A549 (cell line): ENCODE data around the gene DLGAP1.
"Not testable (repeated sequence)": the region's sequence is repeated elsewhere in the genome, so short reads cannot be mapped to it uniquely, and the experiment has no call there.

ENCODE experiments used
- CHD4 ChIP-seq: fragments of 200-600 bp; sonication (generic); IDR thresholded peaks from 2 replicates; pipeline ENCODE4 v1.6.1; 2016; ENCODE audit warnings: antibody characterized with exemption, mild to moderate bottlenecking, borderline replicate concordance
- EHF ChIP-seq: fragments of 250-450 bp; sonication (Bioruptor Pico); IDR thresholded peaks from 2 replicates; pipeline ENCODE4 v1.5.0; 2020; ENCODE audit warnings: mild to moderate bottlenecking
- EP300 ChIP-seq, 2 experiments: fragments of >200 bp; sonication (Bioruptor Twin); formaldehyde crosslinking; IDR thresholded peaks; 2 replicates in 1 of 2; 3 replicates in 1 of 2; pipeline ENCODE4 v1.6.1; 2016 to 2017
- HDAC2 ChIP-seq: fragments of 200-600 bp; sonication (generic); IDR thresholded peaks from 2 replicates; pipeline ENCODE4 v1.6.1; 2016
- HOXB5 ChIP-seq: fragments of 250-450 bp; sonication (Bioruptor Pico); IDR thresholded peaks from 2 replicates; pipeline ENCODE4 v1.5.0; 2020; ENCODE audit warnings: mild to moderate bottlenecking, moderate library complexity
- MAX ChIP-seq: IDR thresholded peaks from 2 replicates; pipeline ENCODE4 v1.6.1; 2012
- POLR2A ChIP-seq: IDR thresholded peaks from 2 replicates; pipeline ENCODE4 v1.6.1; 2012; ENCODE audit warnings: mild to moderate bottlenecking, low read length
- RAD21 ChIP-seq, 2 experiments: fragments of >200 bp in 1 of 2; sonication (Bioruptor Twin) in 1 of 2; formaldehyde crosslinking in 1 of 2; IDR thresholded peaks in 1 of 2; conservative IDR thresholded peaks in 1 of 2; 2 replicates in 1 of 2; 3 replicates in 1 of 2; pipeline ENCODE4 v1.6.1; 2012 to 2018; ENCODE audit warnings: inconsistent platforms in 1 of 2
- REST ChIP-seq: fragments of 200-600 bp; sonication (generic); IDR thresholded peaks from 2 replicates; pipeline ENCODE4 v1.6.1; 2016; ENCODE audit warnings: antibody characterized with exemption, mild to moderate bottlenecking, moderate library complexity
- SREBF2 ChIP-seq: fragments of 450-650 bp; IDR thresholded peaks from 2 replicates; pipeline ENCODE4 v1.6.1; 2014; ENCODE audit warnings: mild to moderate bottlenecking, moderate library complexity
- USF2 ChIP-seq: fragments of 450-650 bp; IDR thresholded peaks from 2 replicates; pipeline ENCODE4 v1.6.1; 2014; ENCODE audit warnings: antibody characterized with exemption
- ZFP36 ChIP-seq: fragments of 450-650 bp; IDR thresholded peaks from 2 replicates; pipeline ENCODE4 v1.6.1; 2014; ENCODE audit warnings: borderline replicate concordance; ENCODE audit not compliant: partially characterized antibody
- TF ChIP-seq, protein P1 (sequence below): fragments of >200 bp; sonication (Bioruptor Twin); formaldehyde crosslinking; IDR thresholded peaks from 3 replicates; pipeline ENCODE4 v1.5.1; 2016

- not testable (repeated sequence) for TF ChIP-seq HOXB5; ZFP36; SREBF2; MAX; REST; EHF (CRISPR knock-in tag); USF2; POLR2A; CHD4; HDAC2; EP300 (IDR thresholded peaks at IDR 0.05); RAD21 (conservative IDR thresholded peaks at IDR 0.05 in 1 of 2, IDR thresholded peaks at IDR 0.05 in 1 of 2)
- TF ChIP-seq, protein P1, sequence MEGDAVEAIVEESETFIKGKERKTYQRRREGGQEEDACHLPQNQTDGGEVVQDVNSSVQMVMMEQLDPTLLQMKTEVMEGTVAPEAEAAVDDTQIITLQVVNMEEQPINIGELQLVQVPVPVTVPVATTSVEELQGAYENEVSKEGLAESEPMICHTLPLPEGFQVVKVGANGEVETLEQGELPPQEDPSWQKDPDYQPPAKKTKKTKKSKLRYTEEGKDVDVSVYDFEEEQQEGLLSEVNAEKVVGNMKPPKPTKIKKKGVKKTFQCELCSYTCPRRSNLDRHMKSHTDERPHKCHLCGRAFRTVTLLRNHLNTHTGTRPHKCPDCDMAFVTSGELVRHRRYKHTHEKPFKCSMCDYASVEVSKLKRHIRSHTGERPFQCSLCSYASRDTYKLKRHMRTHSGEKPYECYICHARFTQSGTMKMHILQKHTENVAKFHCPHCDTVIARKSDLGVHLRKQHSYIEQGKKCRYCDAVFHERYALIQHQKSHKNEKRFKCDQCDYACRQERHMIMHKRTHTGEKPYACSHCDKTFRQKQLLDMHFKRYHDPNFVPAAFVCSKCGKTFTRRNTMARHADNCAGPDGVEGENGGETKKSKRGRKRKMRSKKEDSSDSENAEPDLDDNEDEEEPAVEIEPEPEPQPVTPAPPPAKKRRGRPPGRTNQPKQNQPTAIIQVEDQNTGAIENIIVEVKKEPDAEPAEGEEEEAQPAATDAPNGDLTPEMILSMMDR: not testable (repeated sequence)
These were observed 983.0 kb downstream of the DLGAP1 start for GRCh38 chr18:3472121-3472520.
